HCT116 (cell line): ENCODE measurements around the gene GLRB.

Experiments used
- ATF3 ChIP-seq: IDR thresholded peaks from 2 replicates; pipeline ENCODE4 v1.6.1; 2012
- CBX3 ChIP-seq: IDR thresholded peaks from 2 replicates; pipeline ENCODE4 v1.6.1; 2012; ENCODE audit warnings: low read depth
- CEBPB ChIP-seq: IDR thresholded peaks from 2 replicates; pipeline ENCODE4 v1.6.1; 2012; ENCODE audit warnings: low read depth
- CTCF ChIP-seq, 3 experiments: fragments of 200-600 bp in 1 of 3; sonication (generic) in 1 of 3; IDR thresholded peaks in 2 of 3; conservative IDR thresholded peaks in 1 of 3; 2 replicates each; pipeline ENCODE4 v1.5.1; 2012 to 2017; ENCODE audit warnings: low read depth in 2 of 3, low read length in 2 of 3, antibody characterized with exemption in 1 of 3, borderline replicate concordance in 1 of 3, control low read depth in 1 of 3, mild to moderate bottlenecking in 1 of 3, mixed read lengths in 1 of 3, mixed run types in 1 of 3, moderate library complexity in 1 of 3; ENCODE audit not compliant: insufficient read depth in 1 of 3
- EZH2 ChIP-seq: fragments of 200-600 bp; sonication (generic); IDR thresholded peaks from 2 replicates; pipeline ENCODE4 v1.6.1; 2017; ENCODE audit warnings: antibody characterized with exemption, mixed run types
- EZH2phosphoT487 ChIP-seq: fragments of 200-600 bp; IDR thresholded peaks from 2 replicates; pipeline ENCODE4 v1.6.1; 2018; ENCODE audit warnings: antibody characterized with exemption, borderline replicate concordance
- MAX ChIP-seq: IDR thresholded peaks from 2 replicates; pipeline ENCODE4 v1.6.1; 2012
- POLR2A ChIP-seq: IDR thresholded peaks from 2 replicates; pipeline ENCODE4 v1.7.0; 2011; ENCODE audit warnings: borderline replicate concordance; ENCODE audit not compliant: insufficient read depth, insufficient read length; ENCODE audit errors: extremely low read depth
- REST ChIP-seq: IDR thresholded peaks from 2 replicates; pipeline ENCODE4 v1.6.1; 2012; ENCODE audit warnings: low read depth
- SIN3A ChIP-seq: IDR thresholded peaks from 2 replicates; pipeline ENCODE4 v1.6.1; 2012; ENCODE audit warnings: low read depth
- SP1 ChIP-seq: IDR thresholded peaks from 2 replicates; pipeline ENCODE4 v1.6.1; 2012; ENCODE audit warnings: low read depth
- TCF7L2 ChIP-seq: IDR thresholded peaks from 2 replicates; pipeline ENCODE4 v1.7.0; 2011; ENCODE audit warnings: borderline replicate concordance, inconsistent platforms; ENCODE audit not compliant: insufficient read depth, insufficient read length; ENCODE audit errors: extremely low read depth
- ZNF274 ChIP-seq: fragments of 200-500 bp; sonication (Bioruptor generic); IDR thresholded peaks from 2 replicates; pipeline ENCODE4 v1.6.1; 2014; ENCODE audit warnings: mild to moderate bottlenecking, low read depth, low read length, inconsistent platforms

- no peak for TF ChIP-seq SP1
- no peak for TF ChIP-seq CBX3
- no peak for TF ChIP-seq CTCF (IDR thresholded peaks at IDR 0.05 in 2 of 3, conservative IDR thresholded peaks at IDR 0.05 in 1 of 3; ENCODE audit: borderline replicate concordance in 1 of 3, insufficient read depth in 1 of 3, low read depth in 2 of 3, low read length in 2 of 3)
- no peak for TF ChIP-seq EZH2phosphoT487
- TF ChIP-seq ATF3: no peak
- TF ChIP-seq REST: no peak
- TF ChIP-seq CEBPB: no peak
- no peak for TF ChIP-seq EZH2
- no peak for TF ChIP-seq TCF7L2
- TF ChIP-seq ZNF274: no peak
- TF ChIP-seq POLR2A: no peak
- TF ChIP-seq MAX: no peak
- no peak for TF ChIP-seq SIN3A
Observed at GRCh38 chr4:157099506-157099905, 23.6 kb downstream of the GLRB start.
